Right lung (tissue), 5 donors: Measurements from ENCODE around the gene TPST2. TPM values are rescaled to one million over a fixed set of nuclear protein-coding genes. Genes with fewer than 3 reads are reported as not detected.
"Not testable (repeated sequence)": the region's sequence is repeated elsewhere in the genome, so short reads cannot be mapped to it uniquely, and the experiment has no call there.

Experiments
- DNase-seq, 2 donors: peaks; one replicate each; pipeline ENCODE4 v3.0.0-alpha.2; 2013
- polyA plus RNA-seq, 5 donors: library from polyadenylated mRNA; unstranded; fragments of 120-200 nt; gene quantifications; one replicate each; pipeline versions ENCODE4 v1.2.1 to v1.2.3, GENCODE V29; 2013; ENCODE audit warnings: inconsistent platforms in 1 of 5, low replicate concordance in 1 of 5; ENCODE audit not compliant: insufficient read length in 5 of 5, insufficient read depth in 1 of 5

The TPST2 gene
- polyA plus RNA-seq, 5 donors, result 20.4 to 30.4 (median 30.0) TPM

DNA sequence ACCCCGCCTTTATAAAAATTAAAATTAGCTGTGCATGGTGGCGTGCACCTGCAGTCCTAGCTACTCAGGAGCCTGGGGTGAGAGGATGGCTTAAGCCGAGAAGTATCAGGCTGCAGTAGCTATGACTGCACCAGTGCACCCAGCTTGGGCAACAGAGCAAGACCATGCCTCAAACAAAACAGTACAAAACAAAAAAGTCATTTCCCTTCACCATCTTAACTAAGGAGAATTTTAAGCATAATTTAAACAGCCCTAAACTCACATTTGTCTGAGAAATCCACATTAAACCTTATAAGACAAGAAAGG is 54.4 kb downstream of the TPST2 start:
- no peak for DNase-seq

DNA sequence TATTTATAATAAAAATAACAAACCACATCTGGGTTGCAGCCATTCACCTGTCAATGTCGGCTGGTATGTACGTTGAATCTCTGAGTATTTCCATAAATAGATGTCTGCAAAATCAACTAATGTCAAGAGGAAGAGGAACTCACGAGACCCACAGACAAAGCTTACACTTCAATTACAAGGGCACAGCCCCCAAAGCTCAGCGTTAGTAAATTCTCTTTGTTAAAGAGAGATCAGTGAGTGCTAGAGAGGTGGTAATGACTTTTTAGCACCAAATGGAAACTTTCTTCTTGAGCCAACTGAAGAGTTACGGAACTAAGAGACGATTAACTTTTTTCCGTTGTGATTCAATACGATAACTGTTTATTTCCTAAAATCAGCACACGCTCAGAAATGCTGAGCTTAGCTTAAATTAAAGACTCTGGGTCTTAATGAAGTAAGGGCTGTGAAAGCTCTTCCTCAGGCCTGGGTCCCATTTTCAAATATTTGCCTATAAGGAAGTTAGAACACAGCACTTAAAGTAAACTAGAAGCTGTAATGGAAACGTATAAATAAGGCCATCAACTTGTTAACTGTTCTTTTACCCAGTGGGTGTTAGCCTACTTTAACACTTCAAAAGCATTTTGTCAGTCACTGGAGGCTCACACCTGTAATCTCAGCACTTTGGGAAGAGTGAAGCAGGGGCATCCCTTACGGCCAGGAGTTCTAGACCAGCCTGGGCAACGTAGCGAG is 54.9 kb downstream of the TPST2 start:
- no peak for DNase-seq

DNA sequence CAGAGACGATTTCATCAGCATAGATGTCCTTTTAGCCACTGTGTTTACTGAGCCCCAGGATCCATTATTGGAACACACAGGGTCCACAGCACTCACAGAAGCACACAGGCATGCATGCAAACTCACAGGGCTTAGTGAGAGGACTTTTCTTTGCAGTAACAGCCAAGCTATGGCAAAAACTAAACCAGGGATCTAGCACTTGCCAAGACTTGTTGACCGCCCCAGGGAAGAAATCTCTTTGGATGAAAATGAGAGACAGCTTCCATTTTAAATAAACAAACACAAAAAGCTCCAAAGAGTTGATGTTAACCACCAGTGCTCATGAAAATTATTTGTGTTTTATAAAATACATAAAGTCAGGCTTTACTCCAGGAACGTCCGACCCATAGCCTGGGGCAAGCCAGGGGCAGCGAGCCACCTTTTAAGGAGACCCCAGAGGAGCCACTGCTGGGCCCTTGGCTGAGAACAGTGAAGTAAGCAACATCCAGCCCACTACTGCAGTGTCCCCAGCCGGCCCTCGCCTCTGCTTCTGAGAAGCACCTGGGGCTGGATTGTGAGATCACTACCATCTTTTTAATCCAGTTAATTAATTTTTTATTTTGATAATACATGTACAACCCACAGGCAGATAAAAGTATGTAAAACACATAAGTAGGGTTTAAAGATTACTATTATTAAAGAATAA is 55.6 kb downstream of the TPST2 start:
- DNase-seq, result no peak

DNA sequence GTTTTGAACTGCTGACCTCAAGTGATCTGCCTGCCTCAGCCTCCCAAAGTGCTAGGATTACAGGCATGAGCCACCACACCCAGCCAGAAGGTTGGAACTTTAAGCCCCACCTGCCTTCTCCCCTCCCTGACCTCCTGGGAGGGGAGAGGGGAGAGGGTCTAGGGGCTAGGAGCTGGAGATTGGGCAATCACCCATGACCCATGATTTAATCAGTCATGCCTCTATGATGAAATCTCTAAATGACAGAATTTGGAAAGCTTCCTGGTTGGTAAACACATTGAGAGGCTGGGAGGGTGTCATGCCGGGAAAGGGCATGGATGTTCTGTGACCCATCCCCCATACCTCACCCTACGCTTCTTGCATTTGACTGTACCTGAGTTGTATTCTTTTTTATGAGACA is 60.6 kb downstream of the TPST2 start:
- DNase-seq, result no peak

DNA sequence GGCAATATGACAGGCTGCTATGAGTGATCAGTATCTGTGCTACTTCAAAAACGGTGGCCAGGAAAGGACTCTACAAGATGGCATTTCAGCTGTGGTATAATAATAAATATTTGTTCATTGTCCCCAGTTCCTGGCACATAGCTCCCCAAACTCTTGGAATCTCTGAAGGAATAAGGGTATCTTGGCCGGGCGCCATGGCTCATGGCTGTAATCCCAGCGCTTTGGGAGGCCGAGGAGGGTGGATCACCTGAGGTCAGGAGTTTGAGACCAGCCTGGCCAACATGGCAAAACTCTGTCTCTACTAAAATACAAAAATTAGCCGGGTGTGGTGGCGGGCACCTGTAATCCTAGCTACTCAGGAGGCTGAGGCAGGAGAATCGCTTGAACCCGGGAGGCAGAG is 61.4 kb downstream of the TPST2 start:
- not testable (repeated sequence) for DNase-seq

DNA sequence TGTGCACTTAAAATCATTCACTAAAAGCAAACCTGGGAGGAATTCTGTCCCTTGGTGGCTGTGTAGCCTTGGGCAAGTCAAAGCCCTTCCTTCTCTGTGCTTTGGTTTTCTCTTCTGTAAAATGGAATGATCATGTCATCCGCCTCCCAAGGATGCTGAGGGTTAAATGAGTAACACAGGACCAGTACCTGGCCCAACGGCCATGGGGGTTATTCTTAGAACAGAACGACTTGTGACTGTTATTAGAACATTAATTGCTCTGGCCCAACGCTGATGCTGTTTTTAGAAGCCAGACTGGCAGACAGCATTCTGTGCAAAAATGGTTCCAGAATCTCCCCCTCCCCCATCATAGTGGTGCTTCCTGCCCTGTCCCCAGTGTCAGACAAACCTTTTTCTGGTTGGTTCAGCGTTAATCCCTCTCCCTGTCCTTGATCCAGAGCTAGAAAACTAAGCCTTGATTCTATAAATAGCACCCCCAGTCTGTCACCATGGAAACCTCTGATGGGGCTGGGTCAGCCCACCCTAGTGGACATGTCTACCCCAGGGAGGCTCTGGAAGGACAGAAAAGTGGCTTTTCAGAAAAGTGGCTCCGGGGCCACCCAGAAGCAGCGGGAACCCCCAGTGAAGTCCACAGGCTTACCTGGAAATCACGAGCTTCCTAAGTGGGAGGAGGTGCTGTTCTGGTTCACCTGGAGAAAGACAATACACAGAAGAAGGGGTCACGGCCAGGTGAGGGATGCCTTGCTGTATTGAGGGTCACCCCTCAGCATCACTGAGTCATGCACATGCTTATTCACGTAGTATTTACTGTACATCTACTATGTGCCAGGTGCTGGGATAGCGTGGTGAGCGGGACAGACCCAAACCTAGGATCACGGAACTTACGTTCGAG is 62.1 kb downstream of the TPST2 start:
- no peak for DNase-seq

DNA sequence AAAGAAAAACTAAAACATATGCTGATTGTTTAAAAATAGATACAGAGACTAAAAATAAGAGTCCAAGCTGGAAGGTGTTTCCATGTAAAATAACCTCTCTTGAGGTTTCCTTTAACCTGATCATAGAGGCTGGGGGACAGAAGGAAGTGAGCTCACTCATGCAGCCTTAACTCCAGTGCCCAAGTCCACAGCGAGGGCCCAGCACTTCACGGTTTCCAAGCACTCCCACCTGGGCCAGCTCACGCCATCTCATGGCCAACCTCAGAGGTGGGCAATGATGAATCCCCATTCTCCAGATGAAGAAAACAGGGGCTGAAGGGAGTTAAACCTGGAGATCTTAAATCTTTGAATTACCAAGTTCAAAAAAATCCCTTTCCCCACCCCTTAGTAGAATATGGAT is 62.8 kb downstream of the TPST2 start:
- DNase-seq, result no peak

DNA sequence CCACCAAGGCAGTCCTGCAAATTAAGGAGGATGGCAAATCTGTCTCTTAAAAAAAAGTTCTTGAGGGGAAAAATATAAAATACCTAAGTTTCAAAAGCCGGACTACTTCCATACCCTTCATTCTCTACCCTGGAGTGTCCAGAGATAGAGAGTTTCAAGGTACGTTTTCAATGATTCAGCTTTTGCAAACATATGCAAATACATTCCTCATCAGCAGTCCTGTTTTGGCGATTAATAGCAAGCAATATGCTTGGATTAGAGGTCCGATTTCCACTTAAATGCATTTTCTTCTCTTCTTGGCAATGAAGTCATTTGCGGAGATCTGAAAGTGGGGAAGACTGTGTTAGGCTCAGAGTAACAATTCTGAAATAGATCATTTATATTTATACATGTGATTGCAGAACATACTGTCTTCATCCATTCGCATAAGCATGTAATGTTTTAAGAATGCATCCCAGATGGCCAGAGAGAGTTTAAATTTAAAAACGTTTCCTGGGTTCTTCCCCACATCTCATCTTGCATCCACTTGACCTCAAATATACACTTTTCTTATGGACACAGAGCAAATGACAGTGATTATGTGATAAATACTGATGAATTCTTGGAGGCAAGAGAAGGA is 63.9 kb downstream of the TPST2 start:
- no peak for DNase-seq

DNA sequence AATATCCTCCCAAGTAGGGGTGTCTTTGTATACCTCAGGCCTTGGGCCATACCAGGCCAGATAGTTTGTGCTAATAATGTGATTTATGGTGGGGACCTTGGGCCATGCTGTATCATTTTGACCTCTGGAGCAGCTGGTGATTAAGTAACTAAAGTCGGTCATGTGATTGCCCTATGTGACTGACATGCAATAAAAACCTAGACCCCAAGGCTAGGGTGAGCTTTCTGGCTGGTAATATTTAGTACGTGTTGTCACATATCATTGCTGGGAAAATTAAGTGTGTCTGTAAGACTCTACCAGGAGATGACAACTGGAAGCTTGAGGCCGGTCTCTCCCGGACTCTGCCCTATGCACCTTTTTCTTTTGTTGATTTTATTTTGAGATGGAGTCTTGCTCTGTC is 65.1 kb downstream of the TPST2 start:
- no peak for DNase-seq

DNA sequence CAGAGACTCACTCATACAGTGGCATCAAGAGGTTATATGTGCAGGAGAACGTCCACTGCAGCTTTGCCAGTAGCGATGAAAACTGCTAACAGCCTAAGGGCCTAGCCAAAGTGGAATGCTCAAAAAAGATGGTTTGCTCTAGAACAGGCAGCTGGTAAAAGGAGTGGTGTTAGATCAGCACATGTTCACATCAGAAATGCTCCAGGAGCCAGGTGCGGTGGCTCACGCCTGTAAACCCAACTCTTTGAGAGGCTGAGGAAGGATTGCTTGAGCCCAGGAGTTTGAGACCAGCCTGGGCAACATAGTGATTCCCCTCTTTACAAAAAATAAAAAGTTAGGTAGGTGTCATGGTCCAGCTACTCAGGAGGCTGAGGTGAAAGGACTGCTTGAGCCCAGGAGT is 67.3 kb downstream of the TPST2 start:
- no peak for DNase-seq

DNA sequence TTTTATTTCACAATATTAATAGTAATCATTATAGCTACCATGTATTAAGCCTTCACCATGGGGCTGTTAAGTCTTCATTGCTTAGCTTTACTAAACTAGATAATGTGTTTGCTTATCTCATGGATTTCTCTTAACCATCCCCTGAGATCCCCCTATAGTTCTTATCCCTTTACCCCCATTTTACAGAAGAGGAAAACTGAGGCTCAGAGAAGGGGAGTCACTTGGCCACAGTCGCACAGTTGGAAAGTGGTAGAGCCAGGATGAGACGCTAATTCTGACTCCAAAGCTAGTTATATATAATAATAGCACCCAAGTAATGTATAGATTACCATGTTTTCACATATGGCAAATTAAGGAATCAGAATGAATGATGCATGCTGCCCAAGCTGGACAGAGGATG is 67.9 kb downstream of the TPST2 start:
- DNase-seq, result no peak

DNA sequence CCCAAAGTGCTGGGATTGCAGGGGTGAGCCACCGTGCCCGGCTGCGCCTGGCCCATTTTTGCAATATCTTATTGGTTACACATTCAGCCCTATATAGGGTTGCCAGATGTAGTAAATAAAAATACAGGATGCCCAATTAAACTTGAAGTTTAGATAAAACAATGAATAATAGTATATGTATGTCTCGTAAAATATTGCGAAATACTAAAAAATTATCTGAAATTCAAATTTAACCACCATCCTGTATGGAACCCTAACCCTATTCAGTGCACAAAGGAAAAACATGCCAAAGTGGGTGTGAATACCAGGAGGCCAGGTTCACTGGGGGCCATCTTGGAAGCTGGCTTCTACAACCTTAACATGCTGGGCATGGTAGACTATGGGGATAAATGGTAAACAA is 72.5 kb downstream of the TPST2 start:
- DNase-seq, result no peak

DNA sequence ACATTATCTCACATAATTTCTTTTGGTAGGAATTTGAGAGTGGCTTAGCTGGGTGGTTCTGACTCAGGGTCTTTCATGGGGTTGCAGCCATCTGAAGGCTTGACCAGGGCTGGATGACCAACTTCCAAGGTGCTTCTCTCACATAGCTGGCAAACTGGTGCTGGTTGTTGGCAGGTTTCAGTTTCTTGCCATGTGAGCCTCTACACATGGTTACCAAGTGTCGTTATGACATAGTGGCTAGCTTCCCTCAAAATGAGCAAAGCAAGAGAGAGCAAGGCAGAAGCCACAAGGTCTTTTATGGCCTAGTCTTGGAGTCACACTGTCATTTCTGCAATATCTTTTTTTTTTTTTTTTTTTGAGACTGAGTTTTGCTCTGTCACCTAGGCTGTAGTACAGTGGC is 73.4 kb downstream of the TPST2 start:
- no peak for DNase-seq

DNA sequence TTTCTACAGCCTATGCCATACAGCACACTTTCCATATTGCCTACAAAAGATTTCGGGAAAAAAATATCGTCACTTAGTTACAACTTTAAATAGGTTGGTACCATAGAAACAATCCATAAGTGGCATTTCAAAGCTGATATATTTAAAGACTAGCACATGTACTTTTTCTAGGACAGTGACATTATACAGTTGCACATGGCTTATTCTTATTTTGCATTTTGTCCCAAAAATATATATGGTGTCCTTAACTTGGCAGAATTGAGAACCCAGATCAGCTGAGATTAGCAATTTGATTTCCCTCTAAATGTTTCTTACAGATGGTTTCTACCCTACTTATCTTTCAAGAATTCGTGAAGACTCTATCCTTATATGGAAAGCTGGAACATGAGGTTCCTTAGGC is 74.0 kb downstream of the TPST2 start:
- DNase-seq, result no peak

DNA sequence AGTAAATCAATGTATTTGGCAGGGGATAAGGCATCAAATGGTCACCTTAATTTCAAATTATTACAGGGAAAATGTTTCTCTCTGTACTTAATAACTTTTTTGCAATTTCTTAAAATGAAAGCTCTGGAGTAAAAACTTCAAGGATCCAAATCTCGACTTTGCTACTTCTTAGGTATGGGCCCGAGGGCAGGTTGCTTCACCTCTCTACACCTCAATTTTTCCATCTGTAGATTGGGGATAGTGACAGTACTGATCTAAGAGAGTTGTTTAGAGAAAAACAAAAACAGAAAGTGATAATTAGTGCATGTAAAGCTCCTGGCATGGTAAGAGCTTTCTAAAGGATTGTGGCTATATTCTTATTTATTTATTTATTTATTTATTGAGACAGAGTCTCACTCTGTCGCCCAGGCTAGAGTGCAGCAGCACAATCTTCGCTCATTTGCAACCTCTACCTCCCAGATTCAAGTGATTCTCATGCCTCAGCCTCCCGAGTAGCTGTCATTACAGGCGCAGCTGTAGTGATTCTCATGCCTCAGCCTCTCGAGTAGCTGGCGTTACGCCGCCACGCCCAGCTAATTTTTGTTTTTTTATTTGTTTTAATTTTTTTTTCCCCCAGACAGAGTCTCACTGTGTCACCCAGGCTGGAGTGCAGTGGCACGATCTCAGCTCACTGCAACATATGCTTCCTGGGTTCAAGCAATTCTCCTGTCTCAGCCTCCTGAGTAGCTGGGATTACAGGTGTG is 75.3 kb downstream of the TPST2 start:
- no peak for DNase-seq

DNA sequence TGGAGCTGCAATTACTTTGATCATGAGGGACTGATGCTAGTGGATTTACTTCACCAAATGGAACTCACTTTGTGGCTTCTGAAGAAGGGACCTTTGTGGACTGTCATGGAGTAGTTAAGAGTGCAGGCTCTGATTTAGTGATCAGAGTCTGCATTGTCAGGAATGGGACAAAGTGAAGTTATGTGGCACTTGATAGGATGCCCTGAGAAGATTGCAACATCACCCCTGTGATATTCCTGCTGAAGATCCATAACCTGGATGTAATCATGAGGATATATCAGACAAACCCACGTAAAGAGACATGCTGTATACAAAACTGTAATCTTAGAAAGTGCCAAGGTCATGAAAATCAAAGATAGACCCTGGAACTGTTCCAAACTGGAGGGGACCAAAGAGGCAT is 76.1 kb downstream of the TPST2 start:
- DNase-seq, result no peak

DNA sequence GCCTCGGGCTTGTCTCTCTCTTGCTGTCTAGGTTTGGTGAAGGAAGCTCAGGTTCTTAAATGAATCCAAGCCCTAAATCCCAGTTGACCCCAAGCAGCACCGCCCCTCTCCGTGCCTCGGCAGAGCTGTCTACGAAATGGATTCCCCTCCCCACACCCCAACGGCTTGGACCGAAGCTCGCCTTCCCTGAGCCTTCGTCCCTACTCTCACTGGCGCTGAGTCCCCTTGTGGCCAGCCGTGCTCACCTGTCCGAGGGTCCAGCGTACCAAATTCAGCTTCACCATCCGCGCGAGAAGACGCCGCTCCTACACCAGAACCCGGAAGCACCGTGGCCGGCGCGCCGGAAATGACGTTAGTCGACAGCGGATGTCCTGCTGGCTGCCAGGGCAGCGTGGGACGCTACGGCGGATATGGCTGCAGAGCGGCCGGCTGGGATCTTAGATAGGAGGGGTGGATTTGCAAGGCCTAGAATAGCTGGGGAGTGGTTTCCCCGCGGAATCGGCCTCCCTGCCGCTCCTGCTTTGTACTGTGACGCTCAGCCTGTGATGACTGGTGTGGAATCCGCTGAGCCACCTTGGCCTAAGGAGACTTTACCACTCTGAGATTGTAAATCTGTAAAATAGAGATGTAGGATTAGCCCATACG is 77.7 kb downstream of the TPST2 start, which contains the start of gene TFIP11:
TFIP11 (minus strand) TSS at position 325 of the 645 bp plus-strand sequence. CDS start 2,201 bp downstream, outside the sequence.
- DNase-seq, result peak; percentile 88 to 91

DNA sequence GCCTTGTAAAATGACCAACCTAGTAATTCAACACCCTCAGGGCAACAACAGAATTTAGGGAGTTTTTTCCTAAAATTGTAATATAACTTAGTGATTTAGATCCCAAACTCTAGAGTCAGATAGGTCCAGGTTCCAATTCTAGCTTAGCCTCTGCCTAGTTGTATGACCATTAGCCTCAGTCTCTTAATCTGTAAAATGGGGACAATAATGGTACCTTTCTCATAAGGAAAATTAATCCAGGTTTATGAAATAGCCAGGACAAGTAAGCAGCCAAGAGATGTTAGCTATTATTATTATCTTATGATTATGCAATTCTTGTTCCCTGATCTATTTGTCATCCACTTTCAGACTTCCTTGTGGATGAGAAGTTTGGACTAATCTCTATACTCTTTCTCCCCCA is 81.8 kb downstream of the TPST2 start:
- DNase-seq, result no peak

DNA sequence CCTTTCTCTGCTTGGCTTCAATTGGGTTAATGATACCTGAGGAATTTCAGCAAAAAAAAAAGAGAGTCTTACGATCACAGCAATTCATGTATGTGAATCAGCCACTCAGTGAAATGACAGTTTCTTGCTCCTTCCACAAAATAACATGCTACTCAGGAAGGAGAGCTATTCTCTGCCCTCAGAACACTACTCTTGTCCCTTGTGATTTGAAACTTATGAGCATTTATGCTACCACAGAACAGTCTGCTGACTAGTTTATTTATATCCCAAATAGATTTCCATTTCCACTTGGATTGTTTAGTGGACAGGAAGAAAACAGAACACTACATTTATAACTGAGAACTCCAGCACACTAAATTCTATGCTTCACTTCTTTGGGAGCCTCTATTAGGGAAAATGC is 86.2 kb downstream of the TPST2 start:
- DNase-seq, result no peak

DNA sequence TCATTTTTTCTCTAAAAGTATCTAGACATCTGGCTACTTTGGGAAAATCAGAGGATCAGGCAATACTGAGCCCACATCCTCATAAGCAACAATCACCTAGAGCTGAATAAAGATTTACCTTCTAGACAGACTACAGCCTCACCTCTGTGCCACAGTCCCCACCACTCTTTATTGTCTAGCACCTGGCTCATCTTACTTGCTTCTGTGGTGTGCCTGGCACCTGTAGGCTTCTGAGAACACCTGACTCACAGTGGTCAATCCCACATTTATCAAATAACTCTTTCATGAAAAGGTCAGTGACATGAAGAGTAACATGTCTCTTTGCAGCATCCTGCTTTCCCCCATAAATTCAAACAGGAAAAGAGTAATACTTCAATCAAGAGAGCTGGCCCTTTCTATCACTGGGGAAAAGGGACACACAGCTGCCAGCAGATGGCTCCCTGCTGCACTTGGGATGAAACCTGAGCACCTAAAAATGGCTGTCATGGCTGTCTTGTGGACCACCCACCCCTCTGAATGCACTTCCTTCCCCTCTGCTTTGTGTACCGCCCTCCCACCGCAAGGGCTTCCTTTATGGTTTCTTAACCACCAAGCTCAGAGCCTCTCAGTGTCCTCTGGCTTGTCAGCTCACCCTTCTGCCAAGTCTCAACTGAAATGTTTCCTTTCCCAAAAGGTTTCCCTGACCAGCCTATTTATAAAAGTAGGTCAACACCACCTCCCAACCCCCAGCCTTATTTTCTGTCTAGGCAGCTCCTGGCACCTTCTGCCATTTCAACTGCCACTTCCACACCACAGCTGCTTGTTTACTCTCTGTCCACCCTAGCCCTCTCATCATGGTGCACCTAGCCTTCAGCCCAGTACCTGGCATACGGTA is 87.0 kb downstream of the TPST2 start:
- DNase-seq, result no peak
